Nephron progenitor cell (in vitro differentiated cells): ENCODE results near the gene CGREF1.
A peak's percentile ranks its signal among the peaks of the same experiment; 100 is the strongest.

Experiments used
- DNase-seq: peaks from one replicate; pipeline ENCODE4 v3.0.0; 2021
- H3K27ac Mint-ChIP-seq: 2 replicates; pipeline ENCODE4 v1.8.0; 2021; ENCODE audit warnings: mild to moderate bottlenecking, moderate library complexity, mixed read lengths
- H3K27me3 Mint-ChIP-seq: 2 replicates; pipeline ENCODE4 v1.8.0; 2021; ENCODE audit warnings: mild to moderate bottlenecking, low read depth, mixed read lengths; ENCODE audit not compliant: poor library complexity
- H3K36me3 Mint-ChIP-seq: 2 replicates; pipeline ENCODE4 v1.8.0; 2021; ENCODE audit warnings: low read depth, mixed read lengths
- H3K4me1 Mint-ChIP-seq: 2 replicates; pipeline ENCODE4 v1.8.0; 2021; ENCODE audit warnings: mixed read lengths
- H3K4me3 Mint-ChIP-seq: 2 replicates; pipeline ENCODE4 v1.8.0; 2021; ENCODE audit warnings: mild to moderate bottlenecking, moderate library complexity, mixed read lengths
- H3K9me3 Mint-ChIP-seq: 2 replicates; pipeline ENCODE4 v1.8.0; 2021; ENCODE audit warnings: mild to moderate bottlenecking, moderate library complexity, mixed read lengths
- CTCF ChIP-seq: fragments of 200-600 bp; sonication (generic); IDR thresholded peaks from 2 replicates; pipeline ENCODE4 v1.5.0; 2021; ENCODE audit warnings: antibody characterized with exemption

The CGREF1 gene

GRCh38 chr2:27084297-27085061 lies 34.4 kb downstream of the CGREF1 start:
- Mint-ChIP-seq H3K27me3 (peaks cover 29% of the 10 kb centered on the region), H3K4me1 (peaks cover 48% of the 10 kb centered on the region), H3K4me3 (peak overlapping the region; percentile 34), H3K36me3 (no peaks in the 10 kb centered on the region), H3K27ac (no peak overlapping the region), H3K9me3 (no peaks in the 10 kb centered on the region)
- TF ChIP-seq CTCF = no peak
- DNase-seq = no peak

- no peak for TF ChIP-seq CTCF
- DNase-seq = no peak
- H3K27me3 Mint-ChIP-seq = peaks cover 27% of the 10 kb centered on the region
- no peak overlapping the region for H3K27ac Mint-ChIP-seq
- no peak overlapping the region for H3K4me3 Mint-ChIP-seq
- no peaks in the 10 kb centered on the region for H3K36me3 Mint-ChIP-seq
- peaks cover 53% of the 10 kb centered on the region for H3K4me1 Mint-ChIP-seq
- H3K9me3 Mint-ChIP-seq = no peaks in the 10 kb centered on the region
Measured at GRCh38 chr2:27083410-27084296, 35.3 kb downstream of the CGREF1 start.

GRCh38 chr2:27082773-27083409 lies 36.0 kb downstream of the CGREF1 start:
- TF ChIP-seq CTCF = no peak
- Mint-ChIP-seq H3K4me1 (peaks cover 61% of the 10 kb centered on the region), H3K4me3 (no peak overlapping the region), H3K36me3 (no peaks in the 10 kb centered on the region), H3K9me3 (no peaks in the 10 kb centered on the region), H3K27ac (no peak overlapping the region), H3K27me3 (peaks cover 19% of the 10 kb centered on the region)
- no peak for DNase-seq

GRCh38 chr2:27081984-27082772 lies 36.8 kb downstream of the CGREF1 start:
- no peak for TF ChIP-seq CTCF
- Mint-ChIP-seq H3K4me3 (no peak overlapping the region), H3K36me3 (no peaks in the 10 kb centered on the region), H3K27me3 (peaks cover 12% of the 10 kb centered on the region), H3K4me1 (peaks cover 61% of the 10 kb centered on the region), H3K9me3 (no peaks in the 10 kb centered on the region), H3K27ac (no peak overlapping the region)
- no peak for DNase-seq

GRCh38 chr2:27080603-27080936 lies 38.4 kb downstream of the CGREF1 start:
- no peak overlapping the region for H3K27ac Mint-ChIP-seq
- TF ChIP-seq CTCF = no peak
- H3K4me3 Mint-ChIP-seq = peak overlapping the region; percentile 72
- DNase-seq = no peak
- peaks cover 72% of the 10 kb centered on the region for H3K4me1 Mint-ChIP-seq
- no peaks in the 10 kb centered on the region for H3K9me3 Mint-ChIP-seq
- peaks cover 5% of the 10 kb centered on the region for H3K27me3 Mint-ChIP-seq
- H3K36me3 Mint-ChIP-seq = no peaks in the 10 kb centered on the region
